Stimulated activated naive CD8-positive, alpha-beta T cell treated with anti-CD3 and anti-CD28 coated beads, Interleukin-15, Interleukin-2, amounts not matched to agents 100 U/mL and 50 U/mL, for 24 hours (primary cell): Measurements from ENCODE around the gene TSSK3.

Source experiments
- ATAC-seq: fragments of 150-1000 bp; cut with Tn5 transposase; one replicate; pipeline ENCODE4 v1.10.0; 2021
- DNase-seq: peaks from one replicate; pipeline ENCODE4 v3.0.0; 2021

Gene TSSK3

DNA sequence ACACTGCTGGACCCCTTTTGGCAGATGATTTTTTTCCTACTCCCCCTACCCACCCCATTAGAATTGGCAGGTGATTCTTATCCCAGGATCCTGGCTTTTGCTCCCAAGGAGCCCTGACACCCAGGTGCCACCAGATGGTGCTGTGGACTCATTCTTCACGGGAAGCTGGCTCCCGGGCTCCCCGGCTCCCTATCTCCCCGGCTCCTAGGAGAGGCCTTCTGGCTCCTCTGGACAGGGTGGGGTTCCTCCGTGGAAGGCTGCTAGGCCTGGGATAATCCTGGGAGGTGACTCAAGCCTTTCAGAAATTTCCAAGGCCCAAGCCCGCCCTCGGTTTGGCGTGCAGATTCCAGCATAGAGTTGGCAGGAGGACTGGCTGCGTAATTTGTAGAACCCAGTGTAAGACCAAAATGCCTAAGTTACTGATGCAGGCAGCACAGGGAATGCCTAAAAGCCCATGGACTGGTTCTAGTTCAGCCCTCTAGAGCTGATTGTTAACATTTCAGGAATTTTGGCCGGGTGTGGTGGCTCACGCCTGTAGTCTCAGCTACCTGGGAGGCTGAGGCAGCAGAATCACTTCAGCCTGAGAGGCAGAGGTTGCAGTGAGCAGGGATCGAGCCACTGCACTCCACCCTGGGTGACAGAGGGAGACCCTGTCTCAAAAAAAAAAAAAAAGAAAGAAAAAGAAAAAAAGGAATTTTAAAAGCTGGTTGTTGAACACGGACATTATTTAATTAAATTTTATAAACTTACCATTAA lies 38.7 kb downstream of the TSSK3 start:
- DNase-seq (peak; percentile 70), ATAC-seq (peak; percentile 66)

DNA sequence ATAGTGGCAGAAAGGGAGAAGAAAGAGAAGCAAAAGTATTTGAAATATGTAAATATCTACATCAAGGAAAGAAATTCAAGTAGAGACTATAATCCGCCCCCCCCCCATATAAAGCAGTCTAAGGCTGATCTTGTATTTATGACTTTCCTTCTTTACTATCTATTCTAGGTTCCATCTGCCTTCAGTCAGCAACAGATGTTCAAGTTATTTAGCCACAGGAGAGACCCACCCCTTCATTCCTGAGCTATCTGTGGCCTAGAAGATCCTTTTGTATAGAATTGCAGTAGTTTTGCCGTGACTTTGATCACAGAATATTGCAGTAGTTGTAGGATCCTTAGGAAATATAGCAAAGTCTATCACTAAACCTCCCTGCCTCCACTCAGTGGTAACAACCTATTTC lies 42.6 kb downstream of the TSSK3 start:
- ATAC-seq: no peak
- no peak for DNase-seq

DNA sequence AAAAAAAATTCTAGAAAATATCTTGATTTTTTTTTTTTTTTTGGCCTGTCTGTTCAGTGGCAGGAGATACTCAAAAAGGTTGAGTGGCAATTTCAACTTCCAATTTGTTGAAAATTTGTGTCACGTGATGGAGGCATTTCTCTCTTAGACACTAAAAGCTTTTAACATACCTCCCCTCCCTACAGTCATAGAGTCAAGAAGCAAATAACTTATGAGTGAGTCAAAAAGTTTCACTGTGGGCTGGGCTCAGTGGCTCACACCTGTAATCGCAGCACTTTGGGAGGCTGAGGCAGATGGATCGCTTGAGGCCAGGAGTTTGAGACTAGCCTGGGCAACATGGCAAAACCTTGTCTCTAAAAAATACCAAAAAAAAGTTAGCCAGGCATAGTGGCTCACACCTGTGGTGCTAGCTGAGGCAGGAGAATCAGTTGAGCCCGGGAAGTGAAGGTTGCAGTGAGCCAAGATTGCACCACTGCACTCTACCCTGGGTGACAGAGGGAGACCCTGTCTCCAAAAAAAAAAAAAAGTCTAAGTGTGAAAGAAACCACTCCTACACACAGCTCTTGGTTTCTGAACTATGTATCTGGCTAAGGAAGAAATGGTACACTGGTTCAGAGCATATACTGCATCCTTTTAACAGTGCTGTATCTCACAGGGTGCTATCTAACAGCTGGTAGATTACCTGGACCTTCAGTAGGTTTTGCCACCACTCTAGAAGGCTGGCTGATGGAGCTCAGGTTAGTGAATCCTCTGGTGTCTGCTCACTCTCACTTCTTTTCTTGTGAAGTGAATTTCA lies 43.5 kb downstream of the TSSK3 start:
- ATAC-seq: no peak
- DNase-seq: no peak

DNA sequence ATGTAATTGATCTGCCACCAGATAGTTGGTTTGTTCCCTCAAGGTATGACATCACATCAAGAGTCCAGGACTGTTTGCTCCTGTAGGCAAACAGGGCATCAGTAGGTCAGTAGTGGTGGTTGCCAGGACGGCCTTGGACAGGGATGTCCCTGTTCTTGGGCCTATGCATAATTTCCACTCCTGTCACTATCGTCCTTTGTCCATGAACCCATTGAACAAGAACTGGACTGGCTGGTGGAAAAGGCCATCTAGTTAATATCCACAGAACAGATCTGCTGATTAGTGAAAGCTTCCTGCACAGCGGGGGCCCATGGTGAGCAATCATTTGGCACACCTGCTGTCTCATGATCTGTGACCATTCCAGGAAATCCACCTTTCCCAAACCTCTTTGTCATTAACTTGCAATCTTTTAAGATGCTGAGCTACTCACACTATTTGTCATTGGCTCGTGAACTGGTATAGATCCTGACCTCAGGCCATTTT lies 44.3 kb downstream of the TSSK3 start:
- DNase-seq (no peak), ATAC-seq (no peak)

DNA sequence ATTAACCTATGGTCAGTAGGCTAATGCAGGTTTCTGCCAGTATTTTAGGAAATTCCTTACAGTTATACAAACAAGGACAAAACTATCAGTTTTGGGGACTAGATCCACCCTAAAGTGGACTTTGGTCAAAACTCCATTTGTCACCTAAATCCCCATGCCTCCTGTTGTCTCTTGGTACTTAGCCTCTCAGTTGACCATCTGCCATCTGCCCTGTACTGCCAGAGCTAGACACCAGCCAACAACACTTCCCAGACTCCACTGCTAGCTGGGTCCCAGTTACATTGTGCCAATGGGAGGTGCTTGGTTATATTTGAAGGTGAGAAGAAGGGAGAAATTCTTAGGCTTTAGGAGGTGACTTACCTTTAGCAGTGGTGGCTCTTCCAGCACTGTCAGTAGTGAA lies 48.9 kb downstream of the TSSK3 start:
- DNase-seq (no peak), ATAC-seq (no peak)

DNA sequence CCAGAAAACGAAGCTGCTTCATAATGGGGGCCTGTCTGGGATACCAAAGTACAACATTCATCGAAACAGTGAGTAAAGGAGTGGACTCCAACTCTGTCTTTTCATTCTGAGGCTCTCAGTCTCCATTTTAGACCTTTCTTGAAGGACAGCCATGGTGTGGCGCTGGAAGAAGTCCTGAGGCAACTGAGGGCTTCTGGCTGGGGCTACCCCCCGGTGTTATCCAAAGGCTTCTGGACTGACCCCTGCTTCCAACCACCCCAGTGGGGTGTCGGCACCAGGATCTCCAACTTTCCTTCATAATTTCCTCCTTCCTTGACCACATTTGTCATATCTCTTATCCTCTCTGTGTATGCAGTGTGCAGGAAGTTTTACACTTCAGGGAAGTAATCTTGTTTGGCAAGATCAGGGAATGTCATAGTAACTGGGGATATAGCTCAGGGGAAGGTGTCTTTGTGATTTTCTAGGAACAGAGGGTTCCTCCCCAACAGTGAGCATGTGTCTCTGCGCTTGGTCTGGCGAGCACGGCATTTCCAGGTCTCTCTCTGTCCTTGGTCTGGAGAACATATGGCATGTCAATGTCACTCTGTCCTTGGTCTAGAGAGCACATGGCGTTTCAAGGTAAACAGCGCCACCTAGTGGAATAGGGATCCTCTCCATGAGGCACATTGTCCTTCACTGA lies 51.3 kb downstream of the TSSK3 start:
- ATAC-seq (peak; percentile 86), DNase-seq (peak; percentile 74)
